Keratinocyte (primary cell): ENCODE results near the gene SDK2. TPM values are rescaled to one million over a fixed set of nuclear protein-coding genes. Genes with fewer than 3 reads are reported as not detected.

Source experiments
- DNase-seq: peaks from one replicate; pipeline ENCODE4 v3.0.0-alpha.2; 2011; ENCODE audit warnings: low read depth, missing footprints, low spot score
- FAIRE-seq: peaks from 2 replicates; lab custom pipeline; 2011; peaks lifted over from hg19 to GRCh38; lab: Jason Lieb, UNC
- H2AFZ ChIP-seq: 2 replicates; pipeline ENCODE4 v1.6.0; 2012; ENCODE audit warnings: low read length, control low read depth, inconsistent platforms; ENCODE audit not compliant: control insufficient read depth
- H3K27ac ChIP-seq: 2 replicates; pipeline ENCODE4 v1.5.1; 2011; ENCODE audit warnings: low read length; ENCODE audit not compliant: control insufficient read depth, insufficient read depth
- H3K27me3 ChIP-seq: 3 replicates; pipeline ENCODE4 v1.6.0; 2011; ENCODE audit warnings: low read length; ENCODE audit not compliant: control insufficient read depth, insufficient read depth; ENCODE audit errors: extremely low read depth
- H3K36me3 ChIP-seq, 2 experiments: 2 replicates in 1 of 2; 3 replicates in 1 of 2; pipeline ENCODE4 v1.5.1; 2011; ENCODE audit warnings: low read length in 2 of 2, mild to moderate bottlenecking in 1 of 2; ENCODE audit not compliant: control insufficient read depth in 2 of 2, insufficient read depth in 2 of 2; ENCODE audit errors: extremely low read depth in 1 of 2
- H3K4me1 ChIP-seq: 3 replicates; pipeline ENCODE4 v1.5.1; 2011; ENCODE audit warnings: low read length; ENCODE audit not compliant: control insufficient read depth, insufficient read depth; ENCODE audit errors: extremely low read depth
- H3K4me2 ChIP-seq: 3 replicates; pipeline ENCODE4 v1.6.0; 2011; ENCODE audit warnings: low read depth, low read length; ENCODE audit not compliant: control insufficient read depth, insufficient read depth; ENCODE audit errors: extremely low read depth
- H3K4me3 ChIP-seq, 3 experiments: fragments of 200-600 bp in 1 of 3; sonication (generic) in 1 of 3; 2 replicates in 2 of 3; 3 replicates in 1 of 3; pipeline ENCODE4 v1.5.1; 2011 to 2016; ENCODE audit warnings: low read length in 3 of 3, mild to moderate bottlenecking in 3 of 3, control low read depth in 2 of 3, inconsistent platforms in 1 of 3, low read depth in 1 of 3, mixed read lengths in 1 of 3, mixed run types in 1 of 3, moderate library complexity in 1 of 3; ENCODE audit not compliant: control insufficient read depth in 2 of 3, insufficient read depth in 2 of 3; ENCODE audit errors: extremely low read depth in 1 of 3
- H3K79me2 ChIP-seq: 2 replicates; pipeline ENCODE4 v1.6.0; 2012; ENCODE audit warnings: low read length; ENCODE audit not compliant: control insufficient read depth, insufficient read depth
- H3K9ac ChIP-seq: 3 replicates; pipeline ENCODE4 v1.6.0; 2011; ENCODE audit warnings: low read length; ENCODE audit not compliant: control insufficient read depth, insufficient read depth; ENCODE audit errors: extremely low read depth
- H3K9me1 ChIP-seq: 3 replicates; pipeline ENCODE4 v1.6.0; 2011; ENCODE audit warnings: low read length; ENCODE audit not compliant: control insufficient read depth, insufficient read depth; ENCODE audit errors: extremely low read depth
- H3K9me3 ChIP-seq: 2 replicates; pipeline ENCODE4 v1.5.1; 2012; ENCODE audit warnings: low read depth, low read length; ENCODE audit not compliant: control insufficient read depth
- H4K20me1 ChIP-seq: 3 replicates; pipeline ENCODE4 v1.6.0; 2011; ENCODE audit warnings: low read length; ENCODE audit not compliant: control insufficient read depth, insufficient read depth; ENCODE audit errors: extremely low read depth
- EZH2 ChIP-seq: IDR thresholded peaks from one replicate; pipeline ENCODE4 v1.6.1; 2012; ENCODE audit warnings: inconsistent platforms, mild to moderate bottlenecking, low read length, moderate library complexity
- dilution Hi-C: fragments of 300-500 bp; cut with MboI; formaldehyde crosslinking; loops from one replicate; pipeline ENCODE4 v1.7.0; 2020; ENCODE audit warnings: low sequenced_read_pairs; ENCODE audit not compliant: extremely low pct_ligation_motif_present
- polyA plus RNA-seq, 5 experiments: library from polyadenylated mRNA; depleted of rRNA in 3 of 5; stranded (reverse) in 3 of 5; stranded (forward) in 1 of 5; unstranded in 1 of 5; fragments of >200 nt; gene quantifications; 1 replicate in 1 of 5; 2 replicates in 3 of 5; 3 replicates in 1 of 5; pipeline versions ENCODE4 v1.2.1 to v1.2.3, GENCODE V29; 2011 to 2012; ENCODE audit warnings: missing spikeins in 2 of 5, low read depth in 1 of 5, low replicate concordance in 1 of 5
- TF ChIP-seq, protein P1 (sequence below), 3 experiments: IDR thresholded peaks in 1 of 3; conservative IDR thresholded peaks in 1 of 3; optimal IDR thresholded peaks in 1 of 3; 2 replicates in 2 of 3; 3 replicates in 1 of 3; pipeline versions ENCODE3 to v1.5.1; 2011; ENCODE audit warnings: low read length in 3 of 3, mild to moderate bottlenecking in 3 of 3, moderate library complexity in 2 of 3, control low read depth in 1 of 3, inconsistent platforms in 1 of 3; ENCODE audit not compliant: insufficient read depth in 2 of 3; ENCODE audit errors: extremely low read depth in 1 of 3

SDK2 gene
- polyA plus RNA-seq, 1 donor (not counting 4 experiments of a cell fraction or from before 2014, with no cell fraction given), result 1.8 TPM

DNA sequence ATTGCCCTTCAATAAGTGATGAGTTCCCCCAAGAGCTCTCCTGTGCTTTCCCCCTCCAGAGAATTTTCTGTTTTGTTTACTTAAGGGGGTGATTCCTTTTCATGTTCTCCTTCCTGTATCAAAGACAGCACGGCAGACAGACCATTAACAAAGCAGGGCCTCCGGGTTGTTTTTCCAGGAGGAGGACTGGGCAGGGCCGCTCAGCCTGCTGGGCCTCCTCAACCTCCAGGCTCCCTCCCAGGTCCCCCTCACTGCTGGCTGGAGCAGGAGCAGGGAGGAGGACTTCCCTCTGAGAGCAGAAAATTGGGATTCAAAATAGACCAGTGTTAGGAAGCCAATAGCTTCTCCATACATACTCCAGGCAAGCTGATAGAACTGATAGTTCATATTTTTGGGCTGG is 20.4 kb downstream of the SDK2 start:
- dilution Hi-C loops, result no loop called here
- TF ChIP-seq, protein P1, sequence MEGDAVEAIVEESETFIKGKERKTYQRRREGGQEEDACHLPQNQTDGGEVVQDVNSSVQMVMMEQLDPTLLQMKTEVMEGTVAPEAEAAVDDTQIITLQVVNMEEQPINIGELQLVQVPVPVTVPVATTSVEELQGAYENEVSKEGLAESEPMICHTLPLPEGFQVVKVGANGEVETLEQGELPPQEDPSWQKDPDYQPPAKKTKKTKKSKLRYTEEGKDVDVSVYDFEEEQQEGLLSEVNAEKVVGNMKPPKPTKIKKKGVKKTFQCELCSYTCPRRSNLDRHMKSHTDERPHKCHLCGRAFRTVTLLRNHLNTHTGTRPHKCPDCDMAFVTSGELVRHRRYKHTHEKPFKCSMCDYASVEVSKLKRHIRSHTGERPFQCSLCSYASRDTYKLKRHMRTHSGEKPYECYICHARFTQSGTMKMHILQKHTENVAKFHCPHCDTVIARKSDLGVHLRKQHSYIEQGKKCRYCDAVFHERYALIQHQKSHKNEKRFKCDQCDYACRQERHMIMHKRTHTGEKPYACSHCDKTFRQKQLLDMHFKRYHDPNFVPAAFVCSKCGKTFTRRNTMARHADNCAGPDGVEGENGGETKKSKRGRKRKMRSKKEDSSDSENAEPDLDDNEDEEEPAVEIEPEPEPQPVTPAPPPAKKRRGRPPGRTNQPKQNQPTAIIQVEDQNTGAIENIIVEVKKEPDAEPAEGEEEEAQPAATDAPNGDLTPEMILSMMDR (optimal IDR thresholded peaks at IDR 0.05 in 1 of 3, IDR thresholded peaks at IDR 0.05 in 1 of 3, conservative IDR thresholded peaks at IDR 0.05 in 1 of 3; ENCODE audit: extremely low read depth in 1 of 3, insufficient read depth in 2 of 3, low read length in 3 of 3), result no peak
- TF ChIP-seq EZH2, result no peak
- Histone ChIP-seq H3K79me2 (peaks cover 14% of the 10 kb centered on the region), H3K9me3 (no peaks in the 10 kb centered on the region), H3K9ac (no peak overlapping the region), H3K4me3 (no peak overlapping the region), H2AFZ (no peak overlapping the region), H3K36me3 (no peaks in the 10 kb centered on the region), H3K9me1 (peaks cover 3% of the 10 kb centered on the region), H3K27me3 (no peaks in the 10 kb centered on the region), H4K20me1 (no peaks in the 10 kb centered on the region), H3K4me1 (peaks cover 50% of the 10 kb centered on the region), H3K4me2 (no peak overlapping the region), H3K27ac (peak overlapping the region; percentile 92)
- FAIRE-seq (peak; percentile 48), DNase-seq (no peak)

DNA sequence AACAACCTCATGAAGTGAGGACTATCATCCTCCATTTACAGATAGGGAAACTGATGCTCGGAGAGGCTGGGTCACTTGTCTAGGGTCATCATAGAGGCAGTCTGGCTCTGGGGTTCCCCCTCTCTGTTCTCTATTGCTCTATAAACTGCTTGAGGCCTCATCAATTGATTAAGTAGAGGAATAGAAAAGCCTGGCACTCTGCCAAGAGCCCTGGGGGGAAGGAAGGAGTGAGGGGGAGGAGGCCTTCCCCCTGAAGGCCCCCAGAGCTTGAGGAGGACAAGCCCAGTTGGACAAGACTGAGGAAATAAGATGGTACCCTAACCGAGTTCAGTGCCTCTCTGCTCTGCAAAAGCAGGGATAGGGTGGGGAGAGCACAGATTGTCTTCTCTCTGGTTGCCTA is 21.0 kb downstream of the SDK2 start:
- DNase-seq (no peak), FAIRE-seq (peak; percentile 58)
- Histone ChIP-seq H2AFZ (no peak overlapping the region), H3K4me2 (no peak overlapping the region), H3K27me3 (no peaks in the 10 kb centered on the region), H3K36me3 (no peaks in the 10 kb centered on the region), H3K4me1 (peaks cover 45% of the 10 kb centered on the region), H3K9me1 (no peaks in the 10 kb centered on the region), H3K79me2 (peaks cover 12% of the 10 kb centered on the region), H3K9me3 (no peaks in the 10 kb centered on the region), H3K4me3 (no peak overlapping the region), H3K9ac (no peak overlapping the region), H4K20me1 (no peaks in the 10 kb centered on the region), H3K27ac (no peak overlapping the region)
- dilution Hi-C loops, result no loop called here
- TF ChIP-seq, protein P1 (optimal IDR thresholded peaks at IDR 0.05 in 1 of 3, IDR thresholded peaks at IDR 0.05 in 1 of 3, conservative IDR thresholded peaks at IDR 0.05 in 1 of 3; ENCODE audit: extremely low read depth in 1 of 3, insufficient read depth in 2 of 3, low read length in 3 of 3), result no peak
- TF ChIP-seq EZH2, result no peak
